OCI-LY7 (cell line): ENCODE measurements around the gene GALNTL6.

Experiments used
- CTCF ChIP-seq: fragments of 200-600 bp; sonication (generic); conservative IDR thresholded peaks from 2 replicates; pipeline ENCODE4 v1.5.1; 2014; ENCODE audit warnings: mild to moderate bottlenecking, antibody characterized with exemption, low read length, moderate library complexity, mixed read lengths
- EZH2phosphoT487 ChIP-seq: fragments of 200-600 bp; sonication (generic); IDR thresholded peaks from 2 replicates; pipeline ENCODE4 v1.6.1; 2018; ENCODE audit warnings: low read depth, borderline replicate concordance, mild to moderate bottlenecking, mixed run types, antibody characterized with exemption, low read length, moderate library complexity, mixed read lengths

GRCh38 chr4:171809854-171810253 is 3.4 kb upstream of the GALNTL6 start:
- TF ChIP-seq CTCF = no peak
- no peak for TF ChIP-seq EZH2phosphoT487
